Measurements from ENCODE around the gene SUPT3H. TPM values are rescaled to one million over a fixed set of nuclear protein-coding genes. Genes with fewer than 3 reads are reported as not detected.

The SUPT3H gene
- total and polyA plus RNA-seq, 2 of the 8 experiments (the other 6 are each of a cell fraction or from before 2014, with no cell fraction given), result 18.8 to 23.0 TPM

GRCh38 chr6:45160305-45160704 lies 217.4 kb downstream of the SUPT3H start:
- H3K14ac ChIP-seq (ENCODE audit: insufficient read length), result no peak overlapping the region
- H3K79me1 ChIP-seq (ENCODE audit: low read depth, low read length), result no peaks in the 10 kb centered on the region
- H4K91ac ChIP-seq (replicated peaks; ENCODE audit: insufficient read length, low read length), result no peak overlapping the region
- H2BK15ac ChIP-seq (ENCODE audit: low read length), result no peak overlapping the region
- no peak overlapping the region for H2BK20ac ChIP-seq (ENCODE audit: low read length)
- H3K27me3 ChIP-seq (replicated peaks in 1 of 4; ENCODE audit: control insufficient read depth in 3 of 4, extremely low read depth in 1 of 4, insufficient read depth in 3 of 4, low read length in 3 of 4), result no peaks in the 10 kb centered on the region
- H2BK120ac ChIP-seq (replicated peaks; ENCODE audit: low read depth, low read length), result no peak overlapping the region
- H3K4me3 ChIP-seq (ENCODE audit: extremely low read depth in 1 of 4, insufficient read depth in 2 of 4, low read depth in 3 of 4, low read length in 4 of 4), result no peak overlapping the region
- DNase-seq (ENCODE audit: low read depth in 1 of 2, low spot score in 2 of 2) (no peak), FAIRE-seq (no peak)
- POLR2A ChIA-PET (ENCODE audit: partially characterized antibody), result no interaction called here
- no peak overlapping the region for H3K18ac ChIP-seq (ENCODE audit: extremely low read depth, low read length)
- no peak overlapping the region for H4K8ac ChIP-seq (ENCODE audit: extremely low read depth, insufficient read depth, low read length)
- CTCF ChIA-PET (ENCODE audit: partially characterized antibody), result no interaction called here
- no peak for TF ChIP-seq EP300 (IDR thresholded peaks at IDR 0.05; ENCODE audit: borderline replicate concordance in 1 of 2, low read depth in 2 of 2, low read length in 2 of 2)
- TF ChIP-seq GTF2F1 (IDR thresholded peaks at IDR 0.05; ENCODE audit: borderline replicate concordance, low read depth, low read length), result no peak
- TF ChIP-seq RBBP5 (IDR thresholded peaks at IDR 0.05; ENCODE audit: borderline replicate concordance, low read depth, low read length), result no peak
- TF ChIP-seq EZH2 (IDR thresholded peaks at IDR 0.05; ENCODE audit: low read depth, low read length, severe bottlenecking), result no peak
- TF ChIP-seq TAF7 (optimal IDR thresholded peaks at IDR 0.05; ENCODE audit: borderline replicate concordance, low read depth, low read length), result no peak
- no peak for TF ChIP-seq YY1 (IDR thresholded peaks at IDR 0.05; ENCODE audit: low read depth, low read length)
- TF ChIP-seq SRF (IDR thresholded peaks at IDR 0.05; ENCODE audit: low read depth, low read length), result no peak
- TF ChIP-seq MAFK (IDR thresholded peaks at IDR 0.05; ENCODE audit: low read depth, low read length), result no peak
- no peak for TF ChIP-seq ASH2L (IDR thresholded peaks at IDR 0.05; ENCODE audit: low read length)
- no peaks in the 10 kb centered on the region for H3K36me3 ChIP-seq (ENCODE audit: control insufficient read depth in 2 of 4, insufficient read depth in 4 of 4, low read length in 3 of 4)
- WGBS, 2 experiments (ENCODE audit: extremely low coverage in 1 of 2, insufficient coverage in 1 of 2, insufficient read length in 1 of 2, insufficient replicate concordance in 2 of 2, low coverage in 1 of 2, low lambda C conversion rate in 2 of 2, missing lambda C conversion rate in 1 of 2), result 96% methylated on average over 4 of the region's 4 CpGs; no CpG with 5 or more reads in 1 of the 2 experiments
- no peak overlapping the region for H4K5ac ChIP-seq (ENCODE audit: insufficient read length, low read depth, low read length)
- no peak overlapping the region for H3K27ac ChIP-seq (ENCODE audit: low read depth, low read length)
- H3K56ac ChIP-seq (replicated peaks; ENCODE audit: insufficient read length, low read depth, low read length), result no peak overlapping the region
- H3K23me2 ChIP-seq (ENCODE audit: low read depth, low read length), result no peaks in the 10 kb centered on the region
- H4K20me1 ChIP-seq (replicated peaks in 1 of 2; ENCODE audit: control insufficient read depth in 1 of 2, insufficient read depth in 2 of 2, low read length in 2 of 2), result no peaks in the 10 kb centered on the region
- H3K9ac ChIP-seq (replicated peaks in 1 of 4; ENCODE audit: extremely low read depth in 1 of 4, low read depth in 3 of 4, low read length in 3 of 4), result no peak overlapping the region
- no peak overlapping the region for H3K4me2 ChIP-seq (ENCODE audit: insufficient read depth in 1 of 2, low read depth in 2 of 2, low read length in 2 of 2)
- H2AK5ac ChIP-seq (ENCODE audit: low read depth, low read length), result no peak overlapping the region
- H3K4ac ChIP-seq (replicated peaks; ENCODE audit: insufficient read length, low read depth, low read length), result no peak overlapping the region
- H2AFZ ChIP-seq (ENCODE audit: low read length), result no peak overlapping the region
- no peaks in the 10 kb centered on the region; a peak in 2 of 7 replicates for H3K4me1 ChIP-seq (replicated peaks in 1 of 4; ENCODE audit: control insufficient read depth in 3 of 4, insufficient read depth in 4 of 4, low read length in 3 of 4)
- H2BK5ac ChIP-seq (ENCODE audit: low read depth, low read length), result no peak overlapping the region
- H2BK12ac ChIP-seq (ENCODE audit: low read depth, low read length), result no peak overlapping the region
- no peaks in the 10 kb centered on the region for H3K9me3 ChIP-seq (ENCODE audit: insufficient read depth in 2 of 2, low read depth in 1 of 2, low read length in 1 of 2)
- H3K23ac ChIP-seq (ENCODE audit: insufficient read length), result no peak overlapping the region
- no peaks in the 10 kb centered on the region for H3K79me2 ChIP-seq (ENCODE audit: control insufficient read depth in 1 of 2, insufficient read depth in 2 of 2, low read length in 2 of 2)
